Endodermal cell (in vitro differentiated cells): ENCODE measurements around the gene KCNQ2. TPM values are rescaled to one million over a fixed set of nuclear protein-coding genes. Genes with fewer than 3 reads are reported as not detected.

Experiments
- DNase-seq: peaks from one replicate; pipeline ENCODE4 v3.0.0-alpha.2; 2017
- H3K27ac ChIP-seq: 2 replicates; pipeline ENCODE4 v1.5.1; 2013; ENCODE audit warnings: mild to moderate bottlenecking, low read depth, low read length, moderate library complexity
- H3K27me3 ChIP-seq: 2 replicates; pipeline ENCODE4 v1.6.1; 2013; ENCODE audit warnings: mild to moderate bottlenecking, low read length, moderate library complexity; ENCODE audit not compliant: insufficient read depth, control insufficient read depth, poor library complexity, severe bottlenecking
- H3K36me3 ChIP-seq: 2 replicates; pipeline ENCODE4 v1.7.0; 2013; ENCODE audit warnings: mild to moderate bottlenecking, low read length, moderate library complexity; ENCODE audit not compliant: control insufficient read depth, insufficient read depth
- H3K4me1 ChIP-seq: one replicate; pipeline ENCODE4 v1.7.0; 2013; ENCODE audit warnings: low read length; ENCODE audit not compliant: control insufficient read depth, insufficient read depth
- H3K4me3 ChIP-seq: 2 replicates; pipeline ENCODE4 v1.5.1; 2013; ENCODE audit warnings: mild to moderate bottlenecking, low read length, moderate library complexity
- H3K9ac ChIP-seq: 2 replicates; pipeline ENCODE4 v1.6.1; 2013; ENCODE audit warnings: mild to moderate bottlenecking, low read length, moderate library complexity; ENCODE audit not compliant: poor library complexity, severe bottlenecking; ENCODE audit errors: extremely low read depth
- H3K9me3 ChIP-seq: 2 replicates; pipeline ENCODE4 v1.6.1; 2013; ENCODE audit warnings: mild to moderate bottlenecking, low read length, moderate library complexity; ENCODE audit not compliant: control insufficient read depth
- H3K27ac Mint-ChIP-seq: 2 replicates; pipeline ENCODE4 v1.8.0; 2020; ENCODE audit warnings: mixed read lengths
- H3K27me3 Mint-ChIP-seq: 2 replicates; pipeline ENCODE4 v1.8.0; 2021; ENCODE audit warnings: mild to moderate bottlenecking, mixed read lengths; ENCODE audit not compliant: insufficient read depth
- H3K36me3 Mint-ChIP-seq: 2 replicates; pipeline ENCODE4 v1.8.0; 2020; ENCODE audit warnings: low read depth, mixed read lengths
- H3K4me1 Mint-ChIP-seq: 2 replicates; pipeline ENCODE4 v1.8.0; 2020; ENCODE audit warnings: mixed read lengths
- H3K4me3 Mint-ChIP-seq: 2 replicates; pipeline ENCODE4 v1.8.0; 2020; ENCODE audit warnings: mild to moderate bottlenecking, moderate library complexity, mixed read lengths
- H3K9me3 Mint-ChIP-seq: 2 replicates; pipeline ENCODE4 v1.8.0; 2020; ENCODE audit warnings: mild to moderate bottlenecking, mixed read lengths
- CTCF ChIP-seq: fragments of 200-600 bp; sonication (generic); conservative IDR thresholded peaks from 2 replicates; pipeline ENCODE4 v1.5.0; 2021; ENCODE audit warnings: antibody characterized with exemption, mild to moderate bottlenecking
- whole genome bisulfite sequencing, 2 experiments: methylation state at CpG; one replicate each; pipeline versions ENCODE4 v1.1.5 to v1.1.7; 2013; ENCODE audit warnings: missing lambda C conversion rate in 2 of 2, mixed read lengths in 1 of 2; ENCODE audit not compliant: insufficient coverage in 1 of 2, insufficient read length in 1 of 2; 5-methylcytosine and 5-hydroxymethylcytosine counted together
- total RNA-seq, 2 donors: library from RNA; stranded (reverse); fragmentation: NEBNext Ultra II Directional in 1 of 2; extraction: Animal tissue kit (Norgen Biotek cat#: 25700) in 1 of 2; gene quantifications; 2 replicates in 1 of 2; 3 replicates in 1 of 2; pipeline ENCODE4 v1.2.1, GENCODE V29; 2021

The KCNQ2 gene
- total RNA-seq, 2 donors from 2014 or later: 36.4 to 62.8 TPM

DNA sequence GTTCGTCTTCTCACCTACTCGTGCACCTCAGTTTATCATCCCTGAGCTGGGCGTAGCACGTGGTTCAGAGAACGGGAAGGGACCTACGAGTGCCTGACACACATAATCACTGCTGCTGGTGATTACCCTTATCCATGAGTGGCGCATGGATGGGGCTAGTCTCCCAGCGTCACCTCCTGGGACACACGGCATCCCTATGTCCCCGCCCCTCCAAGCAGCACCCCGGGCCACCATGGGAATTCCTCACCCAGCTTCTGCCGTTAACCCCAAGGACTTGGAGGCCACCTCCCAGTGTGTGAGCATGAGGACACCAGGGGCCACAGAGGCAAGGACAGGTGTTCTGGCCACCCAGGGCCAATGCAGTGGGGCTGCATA, 121.1 kb downstream of the KCNQ2 start:
- Mint-ChIP-seq H3K4me1 (no peaks in the 10 kb centered on the region), H3K27me3 (no peaks in the 10 kb centered on the region), H3K36me3 (no peaks in the 10 kb centered on the region), H3K27ac (no peak overlapping the region), H3K9me3 (peaks cover 8% of the 10 kb centered on the region), H3K4me3 (no peak overlapping the region)
- H3K9me3 ChIP-seq: no peaks in the 10 kb centered on the region
- no peak overlapping the region for H3K27ac ChIP-seq
- H3K27me3 ChIP-seq: no peaks in the 10 kb centered on the region
- H3K4me1 ChIP-seq: no peaks in the 10 kb centered on the region
- no peak overlapping the region for H3K9ac ChIP-seq
- H3K4me3 ChIP-seq: no peak overlapping the region
- no peaks in the 10 kb centered on the region for H3K36me3 ChIP-seq
- WGBS, 2 experiments: 90 to 95% methylated on average over 9 to 12 of the region's 12 CpGs
- TF ChIP-seq CTCF: no peak
- DNase-seq: no peak

DNA sequence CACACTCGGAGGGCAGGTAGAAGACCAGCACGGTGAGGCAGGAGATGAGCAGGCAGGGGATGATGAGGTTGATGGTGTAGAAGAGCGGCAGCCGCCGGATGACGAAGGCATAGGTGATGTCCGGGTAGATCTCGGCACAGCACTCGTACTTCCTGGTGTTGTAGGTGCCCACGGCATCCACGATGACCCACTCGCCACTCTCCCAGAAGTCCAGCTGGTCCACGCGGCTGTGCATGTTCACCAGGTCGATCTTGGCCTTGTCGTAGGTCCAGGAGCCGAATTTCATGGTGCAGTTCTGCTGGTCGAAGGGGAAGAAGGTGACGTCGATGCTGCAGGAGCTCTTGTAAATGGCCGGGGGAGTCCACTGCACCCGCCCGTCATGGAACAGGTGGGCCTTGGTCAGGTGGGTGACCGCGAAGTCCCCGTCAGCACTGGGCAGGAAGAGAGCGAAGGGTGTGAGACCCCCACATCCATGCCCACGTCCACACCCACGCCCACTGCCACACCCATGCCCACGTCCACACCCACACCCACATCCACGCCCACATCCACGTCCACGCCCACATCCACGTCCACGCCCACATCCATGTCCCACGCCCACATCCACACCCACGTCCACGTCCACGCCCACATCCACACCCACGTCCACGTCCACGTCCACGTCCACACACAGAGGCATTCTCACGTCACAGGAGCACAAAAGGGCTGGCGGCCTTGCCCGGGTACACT, 121.7 kb downstream of the KCNQ2 start:
- H3K4me3 ChIP-seq: no peak overlapping the region
- Mint-ChIP-seq H3K4me3 (no peak overlapping the region), H3K27ac (no peak overlapping the region), H3K4me1 (no peaks in the 10 kb centered on the region), H3K36me3 (no peaks in the 10 kb centered on the region), H3K27me3 (no peaks in the 10 kb centered on the region), H3K9me3 (peaks cover 8% of the 10 kb centered on the region)
- H3K4me1 ChIP-seq: no peaks in the 10 kb centered on the region
- H3K9ac ChIP-seq: no peak overlapping the region
- no peaks in the 10 kb centered on the region for H3K36me3 ChIP-seq
- 88 to 97% methylated on average over 30 to 38 of the region's 46 CpGs for WGBS, 2 experiments
- no peaks in the 10 kb centered on the region for H3K27me3 ChIP-seq
- H3K27ac ChIP-seq: no peak overlapping the region
- H3K9me3 ChIP-seq: no peaks in the 10 kb centered on the region
- TF ChIP-seq CTCF: no peak
- DNase-seq: no peak

Other genes starting within 250 kb of the KCNQ2 start
- not detected for gene BIRC7, start 236.8 kb downstream of the KCNQ2 start, total RNA-seq
- 1 to 10 TPM in 1 of 2 donors, under 1 TPM in 1; 0.24 to 1.7 TPM for gene NKAIN4, start 218.2 kb downstream of the KCNQ2 start, total RNA-seq
- 100 to 1,000 TPM; 159 to 208 TPM for gene ARFGAP1, start 199.8 kb downstream of the KCNQ2 start, total RNA-seq
- under 1 TPM in 1 of 2 donors, not detected in 1; 0.44 TPM for gene COL20A1, start 179.5 kb downstream of the KCNQ2 start, total RNA-seq
- gene CHRNA4, start 111.3 kb downstream of the KCNQ2 start, total RNA-seq: under 1 TPM in 1 of 2 donors, not detected in 1; 0.46 TPM
- 10 to 100 TPM; 12.1 to 22.6 TPM for gene EEF1A2, start 26.4 kb upstream of the KCNQ2 start, total RNA-seq
- 100 to 1,000 TPM; 247 to 296 TPM for gene PPDPF, start 48.1 kb upstream of the KCNQ2 start, total RNA-seq
- under 1 TPM in 1 of 2 donors, not detected in 1; 0.22 TPM for gene PTK6, start 64.7 kb upstream of the KCNQ2 start, total RNA-seq
- gene SRMS, start 75.1 kb upstream of the KCNQ2 start, total RNA-seq: not detected
- gene FNDC11, start 81.5 kb upstream of the KCNQ2 start, total RNA-seq: 1 to 10 TPM; 1.8 to 2.4 TPM
- 10 to 100 TPM; 34.5 to 37.0 TPM for gene HELZ2, start 101.6 kb upstream of the KCNQ2 start, total RNA-seq
- gene GMEB2, start 154.4 kb upstream of the KCNQ2 start, total RNA-seq: 10 to 100 TPM; 11.5 to 12.3 TPM
- 10 to 100 TPM in 1 of 2 donors, 1 to 10 TPM in 1; 6.7 to 18.3 TPM for gene STMN3, start 180.8 kb upstream of the KCNQ2 start, total RNA-seq
- 10 to 100 TPM; 33.9 to 36.7 TPM for gene RTEL1, start 185.7 kb upstream of the KCNQ2 start, total RNA-seq
- not detected for gene TNFRSF6B, start 224.0 kb upstream of the KCNQ2 start, total RNA-seq
- gene ARFRP1, start 235.3 kb upstream of the KCNQ2 start, total RNA-seq: 10 to 100 TPM; 41.6 to 46.2 TPM
- gene ZGPAT, start 235.4 kb upstream of the KCNQ2 start, total RNA-seq: 10 to 100 TPM; 28.8 to 29.5 TPM